ENCODE results near the gene A4GNT.

Gene A4GNT

GRCh38 chr3:138132239-138132638 is at the start of gene A4GNT:
A4GNT (minus strand) TSS chr3:138132390; CDS start chr3:138131256, 1,134 bp downstream.
- H3K4me3 ChIP-seq (replicated peaks; ENCODE audit: low read depth, low read length): no peak within 1 kb of the TSS
- TF ChIP-seq CTCF (IDR thresholded peaks at IDR 0.05; ENCODE audit: low read length, missing control alignments): no peak
- no peak for DNase-seq (ENCODE audit: low read depth)

- TF ChIP-seq CTCF (IDR thresholded peaks at IDR 0.05; ENCODE audit: low read length, missing control alignments): peak; percentile 54
- DNase-seq (ENCODE audit: low read depth): peak; percentile 66
Measured at GRCh38 chr3:138180375-138181029, 48.3 kb upstream of the A4GNT start.

GRCh38 chr3:138174421-138175131 is 42.4 kb upstream of the A4GNT start, which contains the start of gene DBR1:
DBR1 (minus strand) TSS chr3:138174921; CDS start chr3:138174795, 126 bp downstream.
- no peak for TF ChIP-seq CTCF (IDR thresholded peaks at IDR 0.05; ENCODE audit: low read length, missing control alignments)
- DNase-seq (ENCODE audit: low read depth): peak; percentile 86
- H3K4me3 ChIP-seq (replicated peaks; ENCODE audit: low read depth, low read length): peak within 1 kb of the TSS; percentile 87

More at GRCh38 chr3:138180375-138181029, 48.3 kb upstream of the A4GNT start:
- no peak overlapping the region for H3K4me3 ChIP-seq (replicated peaks; ENCODE audit: low read depth, low read length)

- TF ChIP-seq CTCF (IDR thresholded peaks at IDR 0.05; ENCODE audit: low read length, missing control alignments): no peak
- H3K4me3 ChIP-seq (replicated peaks; ENCODE audit: low read depth, low read length): peak overlapping the region; percentile 87
- DNase-seq (ENCODE audit: low read depth): no peak
Measured at GRCh38 chr3:138173769-138174420, 41.7 kb upstream of the A4GNT start.

GRCh38 chr3:138172625-138173024 is 40.4 kb upstream of the A4GNT start:
- DNase-seq (ENCODE audit: low read depth): no peak
- H3K4me3 ChIP-seq (replicated peaks; ENCODE audit: low read depth, low read length): no peak overlapping the region
- TF ChIP-seq CTCF (IDR thresholded peaks at IDR 0.05; ENCODE audit: low read length, missing control alignments): no peak

- H3K4me3 ChIP-seq (replicated peaks; ENCODE audit: low read depth, low read length): no peak overlapping the region
- DNase-seq (ENCODE audit: low read depth): no peak
- TF ChIP-seq CTCF (IDR thresholded peaks at IDR 0.05; ENCODE audit: low read length, missing control alignments): no peak
Measured at GRCh38 chr3:138165061-138165460, 32.9 kb upstream of the A4GNT start.

All from fibroblast of pulmonary artery (primary cell).